Spleen (tissue), 11 donors: ENCODE results near the gene DENND1C. TPM values are rescaled to one million over a fixed set of nuclear protein-coding genes. Genes with fewer than 3 reads are reported as not detected.

Experiments
- DNase-seq: peaks from one replicate; pipeline ENCODE4 v3.0.0-alpha.2; 2020
- H3K27ac ChIP-seq, 8 donors: fragments of 200-600 bp; sonication (generic) in 7 of 8; 1 replicate in 4 of 8; 2 replicates in 4 of 8; pipeline versions ENCODE4 v1.5.0 to v1.8.0; 2016 to 2021; ENCODE audit warnings: inconsistent platforms in 4 of 8, mild to moderate bottlenecking in 4 of 8, moderate library complexity in 1 of 8
- H3K27me3 ChIP-seq, 7 donors: fragments of 200-600 bp; sonication (generic) in 6 of 7; replicated peaks in 1 of 7; 1 replicate in 4 of 7; 2 replicates in 3 of 7; pipeline versions ENCODE4 v1.5.0 to v1.8.0; 2016 to 2021; ENCODE audit warnings: inconsistent platforms in 3 of 7, mild to moderate bottlenecking in 1 of 7
- H3K36me3 ChIP-seq, 6 donors: fragments of 200-600 bp; sonication (generic) in 5 of 6; 1 replicate in 4 of 6; 2 replicates in 2 of 6; pipeline versions ENCODE4 v1.5.0 to v1.8.0; 2016 to 2021; ENCODE audit warnings: inconsistent platforms in 2 of 6
- H3K4me1 ChIP-seq, 6 donors: fragments of 200-600 bp; sonication (generic) in 5 of 6; 1 replicate in 3 of 6; 2 replicates in 3 of 6; pipeline versions ENCODE4 v1.5.0 to v1.8.0; 2016 to 2021; ENCODE audit warnings: inconsistent platforms in 3 of 6
- H3K4me3 ChIP-seq, 8 donors: fragments of 200-600 bp; sonication (generic) in 7 of 8; 1 replicate in 4 of 8; 2 replicates in 4 of 8; pipeline versions ENCODE4 v1.5.0 to v1.8.0; 2016 to 2021; ENCODE audit warnings: inconsistent platforms in 4 of 8, mild to moderate bottlenecking in 4 of 8, moderate library complexity in 2 of 8
- H3K9me3 ChIP-seq, 8 donors: fragments of 200-600 bp; sonication (generic) in 7 of 8; 1 replicate in 4 of 8; 2 replicates in 4 of 8; pipeline versions ENCODE4 v1.5.0 to v1.8.0; 2016 to 2021; ENCODE audit warnings: inconsistent platforms in 4 of 8
- CTCF ChIP-seq, 11 experiments: fragments of 200-600 bp in 7 of 11; fragments of 450-650 bp in 4 of 11; sonication (generic) in 4 of 11; IDR thresholded peaks in 8 of 11; conservative IDR thresholded peaks in 3 of 11; 1 replicate in 7 of 11; 2 replicates in 4 of 11; pipeline versions ENCODE4 v1.4.0 to v1.8.0; 2016 to 2021; ENCODE audit warnings: antibody characterized with exemption in 11 of 11, inconsistent platforms in 4 of 11, mild to moderate bottlenecking in 1 of 11
- POLR2A ChIP-seq, 3 donors: fragments of 450-650 bp; IDR thresholded peaks; one replicate each; pipeline ENCODE4 v1.5.1; 2017; ENCODE audit warnings: antibody characterized with exemption in 3 of 3, mild to moderate bottlenecking in 1 of 3
- POLR2AphosphoS5 ChIP-seq, 3 donors: sonication (generic); formaldehyde crosslinking; IDR thresholded peaks; one replicate each; pipeline ENCODE4 v1.5.1; 2017; ENCODE audit warnings: antibody characterized with exemption in 3 of 3
- WGBS, 5 donors: extraction: QIAGEN DNeasy Blood & Tissue Kit in 3 of 5; methylation state at CpG; one replicate each; pipeline versions ENCODE4 v1.1.5 to v1.1.7; 2013 to 2018; 5-methylcytosine and 5-hydroxymethylcytosine counted together
- intact Hi-C: fragments of 100-400 bp; cut with DNase I; formaldehyde crosslinking; loops from one replicate; pipeline ENCODE4 v1.15.0; 2023; ENCODE audit warnings: low total_unique reads
- polyA plus RNA-seq, 3 donors: library from polyadenylated mRNA; stranded (reverse); fragments of 200-250 nt; gene quantifications; one replicate each; pipeline ENCODE4 v1.2.1, GENCODE V29; 2013
- total RNA-seq, 7 donors: library from RNA; depleted of rRNA in 3 of 7; stranded (reverse); fragments of >200 nt in 3 of 7; fragmentation: NEBNext Ultra II Directional in 4 of 7; extraction: Animal tissue kit (Norgen Biotek cat#: 25700) in 4 of 7; gene quantifications; one replicate each; pipeline versions ENCODE4 v1.1.0 to v1.2.1, GENCODE V29; 2016 to 2021
- donor health status: healthy with polysubstance abuse.
- donor health status: DM: no; HTN: no; CAD: no; lungs with moderate emphysema.
- donor health status: DM: no; HTN: no; CAD: no.
- donor health status: Bipolar disorder and iron deficiency.
- donor health status: healthy.
- donor health status: DM: no; HTN: no; CAD: no.
- donor health status: DM: yes; HTN: yes; CAD: no.

The DENND1C gene
- total and polyA plus RNA-seq, 10 donors: 36.8 to 70.9 (median 61.1) TPM

DNA sequence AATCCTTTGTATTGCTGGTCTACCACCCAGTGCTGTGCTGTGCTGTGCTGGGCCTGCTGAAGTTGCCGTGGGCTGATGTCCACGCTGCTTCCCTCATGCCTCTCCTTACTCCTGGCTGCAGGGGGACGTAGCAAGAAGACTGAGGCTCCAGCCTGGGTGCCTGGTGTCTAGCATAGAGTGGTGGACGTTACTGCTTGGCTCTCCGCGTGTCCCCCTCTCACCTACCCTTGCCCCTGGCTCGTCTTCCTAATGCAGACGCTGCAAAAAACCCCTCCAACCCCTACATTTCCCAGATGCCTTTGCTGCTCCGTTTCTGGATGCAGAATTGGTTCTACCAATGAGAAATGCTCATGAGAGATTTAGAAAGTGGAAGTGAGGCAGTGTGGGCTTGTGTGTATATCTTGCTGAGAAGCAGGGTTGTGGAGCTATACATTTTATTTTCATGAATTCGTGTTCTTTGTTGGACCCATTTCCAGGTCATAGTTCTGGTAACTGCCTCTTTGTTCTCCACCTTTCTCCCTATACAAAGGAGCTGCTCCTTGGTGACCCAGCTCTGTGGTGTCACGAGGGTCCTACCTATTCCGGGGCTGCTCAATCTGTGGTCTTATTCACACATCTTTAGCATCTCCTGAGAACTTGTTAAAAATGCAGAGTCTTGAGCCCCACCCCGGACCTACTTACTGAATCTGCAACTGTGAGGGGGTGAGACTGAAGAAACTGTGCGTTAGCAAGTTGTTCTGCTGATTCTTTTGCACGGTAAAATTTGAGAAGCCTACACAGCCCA is 7.9 kb upstream of the DENND1C start:
- Histone ChIP-seq H3K36me3 (peaks cover 0 to under 1% (median 0%) of the 10 kb centered on the region in 6 donors), H3K27me3 (no peaks in the 10 kb centered on the region), H3K4me1 (peaks cover 0 to 15% (median 8%) of the 10 kb centered on the region in 6 donors), H3K4me3 (peak overlapping the region in 7 of 8 donors; percentile 12 to 54 (median 24)), H3K9me3 (peaks cover 0 to 12% (median 7%) of the 10 kb centered on the region in 8 donors), H3K27ac (peak overlapping the region in 7 of 8 donors; percentile 2 to 74 (median 58))
- 46 to 67% (median 52%) methylated on average over 15 of the region's 15 CpGs for WGBS, 5 donors
- intact Hi-C loops: no loop called here
- no peak for TF ChIP-seq CTCF (IDR thresholded peaks at IDR 0.05 in 8 of 11, conservative IDR thresholded peaks at IDR 0.05 in 3 of 11)
- no peak for TF ChIP-seq POLR2AphosphoS5 (IDR thresholded peaks at IDR 0.05)
- TF ChIP-seq POLR2A (IDR thresholded peaks at IDR 0.05): no peak
- no peak for DNase-seq

DNA sequence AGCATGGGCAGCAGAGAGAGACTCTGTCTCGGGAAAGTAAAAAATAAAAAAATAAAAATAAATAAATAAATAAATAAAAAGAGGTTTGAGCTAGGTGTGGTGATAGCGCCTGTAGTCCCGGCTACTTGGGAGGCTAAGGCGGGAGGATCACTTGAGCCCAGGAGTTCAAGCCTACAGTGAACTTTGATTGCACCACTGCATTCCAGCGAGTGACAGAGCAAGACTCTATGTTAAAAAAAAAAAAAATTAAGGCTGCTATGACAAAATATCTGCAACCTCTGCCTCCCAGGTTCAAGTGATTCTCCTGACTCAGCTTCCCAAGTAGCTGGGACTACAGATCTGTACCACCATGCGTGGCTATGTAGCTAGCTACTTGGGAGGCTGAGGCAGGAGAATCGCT is 3.2 kb upstream of the DENND1C start:
- intact Hi-C loops: no loop called here
- H3K9me3 ChIP-seq: no peaks in the 10 kb centered on the region
- H3K36me3 ChIP-seq: peaks cover 0 to 2% (median 0%) of the 10 kb centered on the region in 6 donors
- H3K27ac ChIP-seq: no peak overlapping the region
- no peak for TF ChIP-seq POLR2AphosphoS5 (IDR thresholded peaks at IDR 0.05)
- no peak for TF ChIP-seq POLR2A (IDR thresholded peaks at IDR 0.05)
- TF ChIP-seq CTCF (IDR thresholded peaks at IDR 0.05 in 8 of 11, conservative IDR thresholded peaks at IDR 0.05 in 3 of 11): no peak
- no peak overlapping the region for H3K4me3 ChIP-seq
- peaks cover 0 to 42% (median 21%) of the 10 kb centered on the region in 6 donors for H3K4me1 ChIP-seq
- WGBS, 5 donors: 89 to 95% (median 93%) methylated on average over 7 of the region's 7 CpGs
- no peak for DNase-seq
- no peaks in the 10 kb centered on the region for H3K27me3 ChIP-seq

- 78 to 89% (median 87%) methylated on average over 8 of the region's 8 CpGs for WGBS, 5 donors
- Histone ChIP-seq H3K9me3 (no peaks in the 10 kb centered on the region), H3K4me1 (peaks cover 0 to 42% (median 20%) of the 10 kb centered on the region in 6 donors), H3K36me3 (peaks cover 0 to 8% (median 0%) of the 10 kb centered on the region in 6 donors), H3K27ac (no peak overlapping the region), H3K4me3 (no peak overlapping the region), H3K27me3 (no peaks in the 10 kb centered on the region)
- intact Hi-C loops: no loop called here
- TF ChIP-seq POLR2A (IDR thresholded peaks at IDR 0.05): no peak
- TF ChIP-seq CTCF (IDR thresholded peaks at IDR 0.05 in 8 of 11, conservative IDR thresholded peaks at IDR 0.05 in 3 of 11): no peak
- no peak for TF ChIP-seq POLR2AphosphoS5 (IDR thresholded peaks at IDR 0.05)
- DNase-seq: no peak
Measured at GRCh38 chr19:6484230-6484629, 2.6 kb upstream of the DENND1C start.

DNA sequence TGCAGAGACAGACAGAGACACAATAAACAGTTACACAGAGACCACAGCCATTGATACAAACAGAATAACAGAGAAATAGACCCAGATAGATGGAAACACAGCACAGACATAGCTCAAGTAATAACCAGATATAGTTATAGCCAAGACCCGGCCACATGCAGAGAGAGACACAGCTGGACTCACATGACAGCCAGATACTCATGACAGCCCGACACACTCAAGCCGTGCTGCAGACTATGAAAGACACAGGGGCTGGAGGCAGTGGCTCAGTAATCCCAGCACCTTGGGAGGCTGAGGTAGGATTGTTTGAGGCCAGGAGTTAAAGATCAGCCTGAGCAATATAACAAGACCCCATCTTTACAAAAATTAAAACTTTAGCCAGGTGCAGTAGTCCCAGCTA is 1.6 kb upstream of the DENND1C start:
- intact Hi-C loops: no loop called here
- Histone ChIP-seq H3K27me3 (no peaks in the 10 kb centered on the region), H3K36me3 (peaks cover 0 to 18% (median 3%) of the 10 kb centered on the region in 6 donors), H3K9me3 (no peaks in the 10 kb centered on the region), H3K4me3 (no peak overlapping the region), H3K4me1 (peaks cover 0 to 47% (median 19%) of the 10 kb centered on the region in 6 donors), H3K27ac (no peak overlapping the region)
- WGBS, 5 donors: 57 to 89% (median 82%) methylated on average over 3 of the region's 3 CpGs
- TF ChIP-seq CTCF (IDR thresholded peaks at IDR 0.05 in 8 of 11, conservative IDR thresholded peaks at IDR 0.05 in 3 of 11) (no peak), POLR2AphosphoS5 (IDR thresholded peaks at IDR 0.05) (no peak), POLR2A (IDR thresholded peaks at IDR 0.05) (no peak)
- no peak for DNase-seq
